ENCODE measurements around the gene GPS2. TPM values are rescaled to one million over a fixed set of nuclear protein-coding genes. Genes with fewer than 3 reads are reported as not detected.

GPS2 gene
- total RNA-seq, 4 donors from 2014 or later = 40.9 to 80.7 (median 70.5) TPM

DNA sequence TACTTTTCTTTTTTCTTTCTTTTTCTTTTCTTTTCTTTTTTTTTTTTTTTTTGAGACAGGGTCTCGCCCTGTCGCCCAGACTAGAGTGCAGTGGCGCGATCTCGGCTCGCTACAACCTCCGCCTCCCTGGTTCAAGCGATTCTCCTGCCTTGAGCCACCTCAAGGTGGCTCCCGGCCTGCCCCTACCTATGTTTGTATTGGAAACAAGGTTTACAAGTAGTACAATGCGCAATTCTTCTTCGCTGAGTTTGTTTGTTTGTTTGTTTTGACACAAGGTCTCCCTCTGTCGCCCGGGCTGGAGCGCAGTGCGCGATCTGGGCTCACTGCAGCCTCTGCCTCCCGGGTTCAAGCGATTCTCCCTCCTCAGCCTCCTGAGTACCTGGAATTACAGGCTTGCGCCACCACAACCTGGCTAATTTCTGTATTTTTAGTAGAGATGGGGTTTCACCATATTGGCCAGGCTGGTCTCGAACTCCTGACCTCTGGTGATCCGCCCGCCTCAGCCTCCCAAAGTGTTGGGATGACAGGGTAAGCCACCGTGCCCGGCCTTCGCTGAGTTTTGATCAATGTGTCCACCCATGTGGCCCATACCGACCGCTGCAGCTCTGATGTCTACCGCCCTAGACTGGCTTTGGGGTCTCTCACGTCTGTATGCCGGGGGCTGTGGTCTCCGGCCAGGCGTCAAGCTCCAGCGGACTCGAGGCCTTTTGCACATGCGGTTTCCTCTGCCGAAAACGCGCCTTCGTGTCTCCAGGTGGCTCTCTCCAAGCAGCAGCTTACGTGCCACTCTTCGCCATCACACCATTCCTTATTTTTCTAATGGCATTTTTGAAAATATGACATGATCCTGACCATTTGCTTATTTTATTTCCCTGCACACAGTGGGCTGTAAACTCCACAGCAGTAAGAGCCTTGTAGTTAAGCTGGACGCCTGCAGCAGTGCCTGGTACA lies 19.7 kb downstream of the GPS2 start:
- intact Hi-C loops (cut with DNase I) = no loop called here
- Histone ChIP-seq H3K36me3 (no peaks in the 10 kb centered on the region), H3K4me3 (peak overlapping the region in 3 of 4 donors; percentile 33 to 62 (median 46)), H3K9me3 (no peaks in the 10 kb centered on the region), H3K4me1 (peaks cover 32 to 57% (median 37%) of the 10 kb centered on the region in 3 donors), H3K27me3 (peaks cover 0 to 50% (median 0%) of the 10 kb centered on the region in 4 donors), H3K27ac (peak overlapping the region; percentile 3 to 84 (median 64))
- no peak for DNase-seq
- TF ChIP-seq POLR2A (IDR thresholded peaks at IDR 0.05) = no peak
- TF ChIP-seq, protein P1, sequence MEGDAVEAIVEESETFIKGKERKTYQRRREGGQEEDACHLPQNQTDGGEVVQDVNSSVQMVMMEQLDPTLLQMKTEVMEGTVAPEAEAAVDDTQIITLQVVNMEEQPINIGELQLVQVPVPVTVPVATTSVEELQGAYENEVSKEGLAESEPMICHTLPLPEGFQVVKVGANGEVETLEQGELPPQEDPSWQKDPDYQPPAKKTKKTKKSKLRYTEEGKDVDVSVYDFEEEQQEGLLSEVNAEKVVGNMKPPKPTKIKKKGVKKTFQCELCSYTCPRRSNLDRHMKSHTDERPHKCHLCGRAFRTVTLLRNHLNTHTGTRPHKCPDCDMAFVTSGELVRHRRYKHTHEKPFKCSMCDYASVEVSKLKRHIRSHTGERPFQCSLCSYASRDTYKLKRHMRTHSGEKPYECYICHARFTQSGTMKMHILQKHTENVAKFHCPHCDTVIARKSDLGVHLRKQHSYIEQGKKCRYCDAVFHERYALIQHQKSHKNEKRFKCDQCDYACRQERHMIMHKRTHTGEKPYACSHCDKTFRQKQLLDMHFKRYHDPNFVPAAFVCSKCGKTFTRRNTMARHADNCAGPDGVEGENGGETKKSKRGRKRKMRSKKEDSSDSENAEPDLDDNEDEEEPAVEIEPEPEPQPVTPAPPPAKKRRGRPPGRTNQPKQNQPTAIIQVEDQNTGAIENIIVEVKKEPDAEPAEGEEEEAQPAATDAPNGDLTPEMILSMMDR (IDR thresholded peaks at IDR 0.05) = no peak
- WGBS, 2 donors = 53 to 55% methylated on average over 31 to 35 of the region's 42 CpGs

DNA sequence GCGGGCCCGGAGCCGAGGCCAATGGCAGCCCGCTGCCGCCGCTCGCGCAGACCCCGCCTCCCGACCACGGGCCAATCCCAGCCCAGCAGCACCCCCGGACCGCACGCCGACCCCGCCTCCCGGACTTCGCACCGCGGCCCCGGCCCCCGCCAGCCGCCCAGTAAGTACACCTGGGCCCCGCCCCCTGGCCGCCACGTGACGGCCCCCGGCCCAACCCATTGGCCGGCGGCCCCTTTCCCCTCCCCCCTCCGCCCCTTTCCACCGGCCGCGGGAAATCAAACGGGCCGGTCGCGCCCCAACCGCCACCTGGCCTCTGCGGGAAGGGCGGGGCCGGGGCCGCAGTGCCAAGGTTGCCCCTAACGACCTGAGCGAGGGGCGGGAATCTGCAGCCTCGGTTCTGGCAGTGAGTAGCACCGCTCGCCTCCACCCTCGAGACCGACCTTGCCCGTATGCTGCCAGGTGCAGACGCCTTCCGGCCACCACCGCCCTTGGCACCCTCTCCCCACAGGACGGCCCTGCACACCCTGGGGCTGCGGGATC lies 20.5 kb downstream of the GPS2 start, which contains the start of gene YBX2:
Gene YBX2 (minus strand): TSS at position 26 of the 540 bp plus-strand sequence. CDS start 139 bp downstream, outside the sequence.
- Histone ChIP-seq H3K27me3 (peaks cover 0 to 58% (median 0%) of the 10 kb centered on the region in 4 donors), H3K4me1 (peaks cover 32 to 57% (median 37%) of the 10 kb centered on the region in 3 donors), H3K27ac (peak within 1 kb of the TSS; percentile 34 to 84 (median 67)), H3K36me3 (no peaks in the 10 kb centered on the region), H3K9me3 (no peaks in the 10 kb centered on the region), H3K4me3 (peak within 1 kb of the TSS; percentile 12 to 62 (median 40))
- DNase-seq = no peak
- 0 to 17% methylated on average over 2 to 6 of the region's 57 CpGs for WGBS, 2 donors
- TF ChIP-seq POLR2A (IDR thresholded peaks at IDR 0.05) = no peak
- TF ChIP-seq, protein P1 (IDR thresholded peaks at IDR 0.05) = no peak
- intact Hi-C loops (cut with DNase I) = no loop called here

DNA sequence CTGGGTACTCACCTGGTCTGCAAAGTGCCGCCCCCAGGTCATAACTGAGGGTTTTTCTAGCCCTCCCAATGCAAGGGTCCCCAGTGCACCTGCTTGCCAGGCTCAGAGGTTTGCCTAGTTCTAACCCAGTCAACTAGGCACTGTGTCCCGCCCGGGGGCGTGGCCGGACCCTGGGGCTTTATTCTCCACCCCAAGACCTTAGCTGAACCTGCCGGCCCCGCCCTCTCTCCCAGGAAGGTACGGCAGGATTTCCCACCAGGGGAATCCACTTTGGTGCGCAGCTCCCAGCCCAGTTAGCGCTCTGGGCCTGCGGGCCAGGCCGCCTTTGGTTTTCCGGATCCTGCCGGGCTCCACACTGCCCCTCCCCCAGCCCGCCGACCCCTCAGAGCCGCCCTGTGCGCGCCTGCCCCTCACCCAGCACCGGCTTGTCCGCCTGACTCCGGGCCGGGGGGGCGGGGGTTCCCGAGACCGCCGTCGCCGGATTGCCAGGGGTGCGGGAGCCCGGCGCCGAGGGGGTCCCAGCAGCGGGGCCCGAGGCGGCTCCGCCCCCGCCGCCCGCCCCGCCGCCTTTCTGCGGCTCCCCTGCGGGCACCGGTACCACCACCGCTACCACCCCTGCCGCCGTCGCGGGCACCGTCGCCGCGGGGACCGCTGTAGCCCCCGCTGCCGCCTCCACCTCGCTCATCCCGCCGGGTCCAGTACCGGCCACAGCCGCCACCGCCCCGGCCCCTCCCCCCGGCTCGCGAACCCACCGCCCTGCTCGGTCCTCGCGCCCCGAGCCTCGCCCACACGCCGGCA lies 21.1 kb downstream of the GPS2 start:
- Histone ChIP-seq H3K27ac (peak overlapping the region; percentile 34 to 84 (median 67)), H3K4me3 (peak overlapping the region; percentile 12 to 62 (median 40)), H3K9me3 (no peaks in the 10 kb centered on the region), H3K4me1 (peaks cover 32 to 57% (median 37%) of the 10 kb centered on the region in 3 donors), H3K36me3 (no peaks in the 10 kb centered on the region), H3K27me3 (peaks cover 0 to 63% (median 0%) of the 10 kb centered on the region in 4 donors)
- no peak for DNase-seq
- WGBS, 2 donors = 26 to 30% methylated on average over 2 to 8 of the region's 75 CpGs
- intact Hi-C loops (cut with DNase I) = no loop called here
- TF ChIP-seq, protein P1 (IDR thresholded peaks at IDR 0.05) = no peak
- TF ChIP-seq POLR2A (IDR thresholded peaks at IDR 0.05) = no peak

DNA sequence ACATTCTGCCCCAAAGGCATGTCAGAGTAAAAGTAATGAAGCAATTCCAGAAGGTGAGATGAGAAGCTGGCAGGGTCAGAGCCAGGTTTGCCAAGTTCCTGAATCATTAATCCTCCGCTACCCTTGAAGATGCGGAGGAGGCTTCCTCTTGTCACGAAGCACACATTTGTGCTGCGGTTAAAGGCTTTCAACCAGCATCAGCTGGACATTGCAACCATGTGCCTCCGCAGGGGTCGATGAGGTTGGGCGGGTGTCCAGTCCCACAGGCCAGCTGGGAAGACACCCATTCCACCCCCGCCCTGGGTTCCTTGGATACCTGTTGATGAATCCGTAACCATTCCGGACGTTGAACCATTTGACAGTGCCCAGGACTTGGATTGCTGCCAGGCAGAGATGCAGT lies 22.0 kb downstream of the GPS2 start:
- Histone ChIP-seq H3K27me3 (peaks cover 0 to 66% (median 0%) of the 10 kb centered on the region in 4 donors), H3K36me3 (no peaks in the 10 kb centered on the region), H3K9me3 (no peaks in the 10 kb centered on the region), H3K27ac (peak overlapping the region; percentile 52 to 84 (median 67)), H3K4me3 (no peak overlapping the region), H3K4me1 (peaks cover 32 to 57% (median 37%) of the 10 kb centered on the region in 3 donors)
- intact Hi-C loops (cut with DNase I) = no loop called here
- 34 to 80% methylated on average over 3 of the region's 11 CpGs for WGBS, 2 donors
- no peak for TF ChIP-seq POLR2A (IDR thresholded peaks at IDR 0.05)
- TF ChIP-seq, protein P1 (IDR thresholded peaks at IDR 0.05) = no peak
- no peak for DNase-seq
